K562 (cell line): Measurements from ENCODE around the gene OR10R2.

Experiments
- EZH2 ChIP-seq: IDR thresholded peaks from 2 replicates; pipeline ENCODE4 v1.6.1; 2012; ENCODE audit warnings: low read depth, mild to moderate bottlenecking, inconsistent platforms, low read length, borderline replicate concordance
- GABPA ChIP-seq: fragments of 200-800 bp; sonication (Bioruptor generic); conservative IDR thresholded peaks from 2 replicates; pipeline ENCODE4 v1.6.1; 2016; ENCODE audit warnings: low read depth, missing genetic modification characterization, missing compliant biosample characterization
- HDAC2 ChIP-seq: fragments of 450-650 bp; IDR thresholded peaks from 2 replicates; pipeline ENCODE4 v1.6.1; 2016; ENCODE audit warnings: mild to moderate bottlenecking
- HNRNPLL ChIP-seq: fragments of 200-400 bp; formaldehyde crosslinking; IDR thresholded peaks from 2 replicates; pipeline ENCODE4 v1.6.1; 2017; ENCODE audit warnings: low read length, low read depth, mild to moderate bottlenecking; ENCODE audit not compliant: poor library complexity, severe bottlenecking
- HSF4 ChIP-seq: fragments of 250-450 bp; sonication (Bioruptor Pico); IDR thresholded peaks from 2 replicates; pipeline ENCODE4 v2.1.2; 2022; ENCODE audit warnings: mild to moderate bottlenecking, moderate library complexity, borderline replicate concordance
- POLR2A ChIP-seq: fragments of 450-650 bp; conservative IDR thresholded peaks from 2 replicates; pipeline ENCODE4 v1.6.1; 2016
- POLR2AphosphoS5 ChIP-seq: IDR thresholded peaks from 2 replicates; pipeline ENCODE4 v1.6.1; 2011; ENCODE audit warnings: mild to moderate bottlenecking, low read depth, low read length, moderate library complexity; ENCODE audit not compliant: control insufficient read depth, insufficient read depth
- REST ChIP-seq, 2 experiments: fragments of 450-650 bp; formaldehyde crosslinking in 1 of 2; IDR thresholded peaks; 2 replicates each; pipeline versions ENCODE4 v1.4.0 to v1.6.1; 2014 to 2020; ENCODE audit warnings: mild to moderate bottlenecking in 2 of 2, borderline replicate concordance in 1 of 2, low read depth in 1 of 2
- TARDBP ChIP-seq: fragments of 450-650 bp; IDR thresholded peaks from 2 replicates; pipeline ENCODE4 v1.6.1; 2016
- ZNF511 ChIP-seq: sonication (generic); formaldehyde crosslinking; IDR thresholded peaks from 2 replicates; pipeline ENCODE4 v1.8.0; 2022; ENCODE audit warnings: mild to moderate bottlenecking, missing genetic modification reagents
- TF ChIP-seq, protein P1 (sequence below): fragments of 200-800 bp; sonication (Bioruptor generic); IDR thresholded peaks from 2 replicates; pipeline ENCODE4 v1.6.1; 2016; ENCODE audit warnings: missing genetic modification characterization, missing compliant biosample characterization
- TF ChIP-seq, protein P2 (sequence below): sonication (generic); formaldehyde crosslinking; IDR thresholded peaks from 2 replicates; pipeline ENCODE4 v1.8.1; 2023; ENCODE audit warnings: mild to moderate bottlenecking, missing genetic modification reagents
- TF ChIP-seq, protein P3 (sequence below): fragments of 450-650 bp; IDR thresholded peaks from 2 replicates; pipeline ENCODE4 v1.7.1; 2018; ENCODE audit warnings: mild to moderate bottlenecking, low read depth; ENCODE audit not compliant: partially characterized antibody
- TF ChIP-seq, protein P4 (sequence below): fragments of 450-650 bp; conservative IDR thresholded peaks from 2 replicates; pipeline ENCODE4 v1.6.1; 2016; ENCODE audit warnings: missing genetic modification characterization, low read depth, mild to moderate bottlenecking, control low read depth, missing compliant biosample characterization

- TF ChIP-seq REST (IDR thresholded peaks at IDR 0.05; ENCODE audit: borderline replicate concordance): no peak
- no peak for TF ChIP-seq REST (CRISPR knock-in tag; IDR thresholded peaks at IDR 0.05; ENCODE audit: low read depth)
- TF ChIP-seq, protein P1, sequence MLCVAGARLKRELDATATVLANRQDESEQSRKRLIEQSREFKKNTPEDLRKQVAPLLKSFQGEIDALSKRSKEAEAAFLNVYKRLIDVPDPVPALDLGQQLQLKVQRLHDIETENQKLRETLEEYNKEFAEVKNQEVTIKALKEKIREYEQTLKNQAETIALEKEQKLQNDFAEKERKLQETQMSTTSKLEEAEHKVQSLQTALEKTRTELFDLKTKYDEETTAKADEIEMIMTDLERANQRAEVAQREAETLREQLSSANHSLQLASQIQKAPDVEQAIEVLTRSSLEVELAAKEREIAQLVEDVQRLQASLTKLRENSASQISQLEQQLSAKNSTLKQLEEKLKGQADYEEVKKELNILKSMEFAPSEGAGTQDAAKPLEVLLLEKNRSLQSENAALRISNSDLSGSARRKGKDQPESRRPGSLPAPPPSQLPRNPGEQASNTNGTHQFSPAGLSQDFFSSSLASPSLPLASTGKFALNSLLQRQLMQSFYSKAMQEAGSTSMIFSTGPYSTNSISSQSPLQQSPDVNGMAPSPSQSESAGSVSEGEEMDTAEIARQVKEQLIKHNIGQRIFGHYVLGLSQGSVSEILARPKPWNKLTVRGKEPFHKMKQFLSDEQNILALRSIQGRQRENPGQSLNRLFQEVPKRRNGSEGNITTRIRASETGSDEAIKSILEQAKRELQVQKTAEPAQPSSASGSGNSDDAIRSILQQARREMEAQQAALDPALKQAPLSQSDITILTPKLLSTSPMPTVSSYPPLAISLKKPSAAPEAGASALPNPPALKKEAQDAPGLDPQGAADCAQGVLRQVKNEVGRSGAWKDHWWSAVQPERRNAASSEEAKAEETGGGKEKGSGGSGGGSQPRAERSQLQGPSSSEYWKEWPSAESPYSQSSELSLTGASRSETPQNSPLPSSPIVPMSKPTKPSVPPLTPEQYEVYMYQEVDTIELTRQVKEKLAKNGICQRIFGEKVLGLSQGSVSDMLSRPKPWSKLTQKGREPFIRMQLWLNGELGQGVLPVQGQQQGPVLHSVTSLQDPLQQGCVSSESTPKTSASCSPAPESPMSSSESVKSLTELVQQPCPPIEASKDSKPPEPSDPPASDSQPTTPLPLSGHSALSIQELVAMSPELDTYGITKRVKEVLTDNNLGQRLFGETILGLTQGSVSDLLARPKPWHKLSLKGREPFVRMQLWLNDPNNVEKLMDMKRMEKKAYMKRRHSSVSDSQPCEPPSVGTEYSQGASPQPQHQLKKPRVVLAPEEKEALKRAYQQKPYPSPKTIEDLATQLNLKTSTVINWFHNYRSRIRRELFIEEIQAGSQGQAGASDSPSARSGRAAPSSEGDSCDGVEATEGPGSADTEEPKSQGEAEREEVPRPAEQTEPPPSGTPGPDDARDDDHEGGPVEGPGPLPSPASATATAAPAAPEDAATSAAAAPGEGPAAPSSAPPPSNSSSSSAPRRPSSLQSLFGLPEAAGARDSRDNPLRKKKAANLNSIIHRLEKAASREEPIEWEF (CRISPR knock-in tag): no peak
- TF ChIP-seq ZNF511 (CRISPR knock-in tag): no peak
- TF ChIP-seq POLR2A: no peak
- no peak for TF ChIP-seq HNRNPLL
- TF ChIP-seq GABPA (tag): no peak
- no peak for TF ChIP-seq POLR2AphosphoS5
- TF ChIP-seq HDAC2: no peak
- TF ChIP-seq, protein P2, sequence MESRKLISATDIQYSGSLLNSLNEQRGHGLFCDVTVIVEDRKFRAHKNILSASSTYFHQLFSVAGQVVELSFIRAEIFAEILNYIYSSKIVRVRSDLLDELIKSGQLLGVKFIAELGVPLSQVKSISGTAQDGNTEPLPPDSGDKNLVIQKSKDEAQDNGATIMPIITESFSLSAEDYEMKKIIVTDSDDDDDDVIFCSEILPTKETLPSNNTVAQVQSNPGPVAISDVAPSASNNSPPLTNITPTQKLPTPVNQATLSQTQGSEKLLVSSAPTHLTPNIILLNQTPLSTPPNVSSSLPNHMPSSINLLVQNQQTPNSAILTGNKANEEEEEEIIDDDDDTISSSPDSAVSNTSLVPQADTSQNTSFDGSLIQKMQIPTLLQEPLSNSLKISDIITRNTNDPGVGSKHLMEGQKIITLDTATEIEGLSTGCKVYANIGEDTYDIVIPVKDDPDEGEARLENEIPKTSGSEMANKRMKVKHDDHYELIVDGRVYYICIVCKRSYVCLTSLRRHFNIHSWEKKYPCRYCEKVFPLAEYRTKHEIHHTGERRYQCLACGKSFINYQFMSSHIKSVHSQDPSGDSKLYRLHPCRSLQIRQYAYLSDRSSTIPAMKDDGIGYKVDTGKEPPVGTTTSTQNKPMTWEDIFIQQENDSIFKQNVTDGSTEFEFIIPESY (CRISPR knock-in tag): no peak
- no peak for TF ChIP-seq EZH2
- TF ChIP-seq, protein P3, sequence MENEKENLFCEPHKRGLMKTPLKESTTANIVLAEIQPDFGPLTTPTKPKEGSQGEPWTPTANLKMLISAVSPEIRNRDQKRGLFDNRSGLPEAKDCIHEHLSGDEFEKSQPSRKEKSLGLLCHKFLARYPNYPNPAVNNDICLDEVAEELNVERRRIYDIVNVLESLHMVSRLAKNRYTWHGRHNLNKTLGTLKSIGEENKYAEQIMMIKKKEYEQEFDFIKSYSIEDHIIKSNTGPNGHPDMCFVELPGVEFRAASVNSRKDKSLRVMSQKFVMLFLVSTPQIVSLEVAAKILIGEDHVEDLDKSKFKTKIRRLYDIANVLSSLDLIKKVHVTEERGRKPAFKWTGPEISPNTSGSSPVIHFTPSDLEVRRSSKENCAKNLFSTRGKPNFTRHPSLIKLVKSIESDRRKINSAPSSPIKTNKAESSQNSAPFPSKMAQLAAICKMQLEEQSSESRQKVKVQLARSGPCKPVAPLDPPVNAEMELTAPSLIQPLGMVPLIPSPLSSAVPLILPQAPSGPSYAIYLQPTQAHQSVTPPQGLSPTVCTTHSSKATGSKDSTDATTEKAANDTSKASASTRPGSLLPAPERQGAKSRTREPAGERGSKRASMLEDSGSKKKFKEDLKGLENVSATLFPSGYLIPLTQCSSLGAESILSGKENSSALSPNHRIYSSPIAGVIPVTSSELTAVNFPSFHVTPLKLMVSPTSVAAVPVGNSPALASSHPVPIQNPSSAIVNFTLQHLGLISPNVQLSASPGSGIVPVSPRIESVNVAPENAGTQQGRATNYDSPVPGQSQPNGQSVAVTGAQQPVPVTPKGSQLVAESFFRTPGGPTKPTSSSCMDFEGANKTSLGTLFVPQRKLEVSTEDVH: no peak
- no peak for TF ChIP-seq HSF4
- TF ChIP-seq, protein P4, sequence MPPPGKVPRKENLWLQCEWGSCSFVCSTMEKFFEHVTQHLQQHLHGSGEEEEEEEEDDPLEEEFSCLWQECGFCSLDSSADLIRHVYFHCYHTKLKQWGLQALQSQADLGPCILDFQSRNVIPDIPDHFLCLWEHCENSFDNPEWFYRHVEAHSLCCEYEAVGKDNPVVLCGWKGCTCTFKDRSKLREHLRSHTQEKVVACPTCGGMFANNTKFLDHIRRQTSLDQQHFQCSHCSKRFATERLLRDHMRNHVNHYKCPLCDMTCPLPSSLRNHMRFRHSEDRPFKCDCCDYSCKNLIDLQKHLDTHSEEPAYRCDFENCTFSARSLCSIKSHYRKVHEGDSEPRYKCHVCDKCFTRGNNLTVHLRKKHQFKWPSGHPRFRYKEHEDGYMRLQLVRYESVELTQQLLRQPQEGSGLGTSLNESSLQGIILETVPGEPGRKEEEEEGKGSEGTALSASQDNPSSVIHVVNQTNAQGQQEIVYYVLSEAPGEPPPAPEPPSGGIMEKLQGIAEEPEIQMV (tag): no peak
- no peak for TF ChIP-seq TARDBP
Measured at GRCh38 chr1:158426137-158426536, 45.9 kb upstream of the OR10R2 start, which contains the start of gene OR10K2.
